ENCODE data around the gene KDM3A.

The KDM3A gene

DNA sequence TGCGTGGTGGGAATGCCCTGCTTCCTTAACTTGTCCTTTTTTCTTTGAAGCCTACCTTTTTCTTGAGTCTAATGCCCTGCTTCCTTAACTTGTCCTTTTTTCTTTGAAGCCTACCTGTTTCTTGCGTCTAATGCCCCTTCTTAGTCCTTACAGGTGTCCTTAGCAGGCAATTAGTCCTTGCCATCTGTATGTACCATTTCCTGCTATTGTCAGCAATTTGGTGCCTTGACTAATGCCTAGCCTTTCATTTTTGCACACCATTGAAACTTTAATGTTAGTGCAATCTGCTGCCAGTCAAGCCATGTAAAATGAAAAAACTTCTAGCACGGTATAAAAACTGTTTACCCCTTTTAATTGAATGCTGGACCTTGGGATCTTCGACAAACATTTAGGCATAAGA, 4.3 kb downstream of the KDM3A start:
- Mint-ChIP-seq H3K27ac (no peak overlapping the region), H3K36me3 (ENCODE audit: low read depth) (peaks cover 63% of the 10 kb centered on the region)

GRCh38 chr2:86446060-86446459, 4.9 kb downstream of the KDM3A start:
- no peak overlapping the region for H3K27ac Mint-ChIP-seq
- no peaks in the 10 kb centered on the region for H3K9me3 Mint-ChIP-seq
- H3K27me3 Mint-ChIP-seq: no peaks in the 10 kb centered on the region
- peaks cover 78% of the 10 kb centered on the region for H3K4me1 Mint-ChIP-seq
- no peak for DNase-seq
- ATAC-seq: no peak
- peaks cover 65% of the 10 kb centered on the region for H3K36me3 Mint-ChIP-seq (ENCODE audit: low read depth)
- no peak overlapping the region for H3K4me3 Mint-ChIP-seq

More for the DNA sequence above, 4.3 kb downstream of the KDM3A start:
- no peak for DNase-seq
- no peaks in the 10 kb centered on the region for H3K27me3 Mint-ChIP-seq
- no peak overlapping the region for H3K4me3 Mint-ChIP-seq
- H3K9me3 Mint-ChIP-seq: peaks cover 3% of the 10 kb centered on the region
- no peak for ATAC-seq
- peaks cover 84% of the 10 kb centered on the region for H3K4me1 Mint-ChIP-seq

GRCh38 chr2:86453836-86454235, 12.7 kb downstream of the KDM3A start:
- Mint-ChIP-seq H3K4me3 (no peak overlapping the region), H3K36me3 (ENCODE audit: low read depth) (peaks cover 76% of the 10 kb centered on the region), H3K27ac (no peak overlapping the region), H3K9me3 (no peaks in the 10 kb centered on the region), H3K27me3 (no peaks in the 10 kb centered on the region), H3K4me1 (peaks cover 9% of the 10 kb centered on the region)
- DNase-seq (no peak), ATAC-seq (no peak)

DNA sequence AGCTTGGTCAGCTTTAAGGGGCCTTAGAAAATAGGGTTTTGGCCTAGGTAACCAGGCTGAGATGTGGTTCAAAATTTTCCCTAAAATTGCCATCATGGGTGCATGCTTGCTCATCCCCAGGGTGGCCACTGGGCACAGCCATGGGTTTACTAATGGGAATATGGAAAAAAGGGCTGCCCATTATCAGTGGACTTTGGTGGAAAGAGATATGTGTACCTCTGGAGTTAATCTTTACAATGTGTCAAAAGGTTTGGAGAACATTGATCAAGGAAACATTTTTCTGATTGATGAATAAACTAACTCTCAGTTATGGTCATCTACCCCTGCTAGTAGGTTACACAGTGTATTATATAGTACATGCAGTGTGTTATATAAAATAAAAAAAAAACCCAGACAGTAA, 13.1 kb downstream of the KDM3A start:
- Mint-ChIP-seq H3K4me1 (peaks cover 6% of the 10 kb centered on the region), H3K27ac (no peak overlapping the region), H3K27me3 (no peaks in the 10 kb centered on the region), H3K9me3 (no peaks in the 10 kb centered on the region), H3K4me3 (no peak overlapping the region), H3K36me3 (ENCODE audit: low read depth) (peaks cover 75% of the 10 kb centered on the region)
- ATAC-seq (no peak), DNase-seq (no peak)

- Mint-ChIP-seq H3K4me1 (peaks cover 2% of the 10 kb centered on the region), H3K4me3 (no peak overlapping the region), H3K9me3 (no peaks in the 10 kb centered on the region), H3K27ac (no peak overlapping the region), H3K27me3 (no peaks in the 10 kb centered on the region), H3K36me3 (ENCODE audit: low read depth) (peaks cover 76% of the 10 kb centered on the region)
- no peak for ATAC-seq
- no peak for DNase-seq
Observed at GRCh38 chr2:86455181-86455580, 14.0 kb downstream of the KDM3A start.

DNA sequence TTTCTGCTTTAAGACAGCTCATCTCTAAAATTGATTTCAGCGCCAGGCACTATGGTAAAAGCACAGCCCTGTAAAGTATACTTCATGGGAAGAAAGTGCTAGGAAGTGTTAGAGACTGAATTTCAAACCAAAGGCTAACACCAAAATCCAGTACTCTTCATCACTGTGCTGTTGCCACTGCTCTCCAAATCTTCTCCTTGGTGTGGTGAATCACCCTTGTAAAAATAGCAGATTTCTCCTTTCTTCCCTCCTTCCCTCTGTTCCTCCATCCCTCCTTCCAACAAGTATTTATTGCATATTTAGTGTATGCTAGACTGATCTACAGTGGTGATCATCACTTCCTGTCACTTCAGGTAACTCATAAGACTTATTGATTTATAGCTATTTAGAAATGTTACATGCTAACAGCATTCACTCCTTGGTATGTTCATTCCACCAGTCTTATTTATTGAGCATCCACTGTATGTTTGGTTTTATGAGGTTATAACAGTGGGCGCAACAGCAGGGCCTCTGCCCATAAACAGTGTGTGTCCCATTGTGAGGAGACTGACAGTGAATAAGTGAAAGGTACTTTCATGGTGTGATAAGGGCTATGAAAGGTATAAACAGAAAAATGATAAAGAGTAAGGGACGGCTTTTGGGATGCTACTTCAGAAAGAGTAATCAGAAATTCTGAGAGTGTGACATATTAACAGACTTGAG, 20.0 kb downstream of the KDM3A start:
- ATAC-seq (no peak), DNase-seq (no peak)
- no peaks in the 10 kb centered on the region for H3K27me3 Mint-ChIP-seq
- H3K36me3 Mint-ChIP-seq (ENCODE audit: low read depth): peaks cover 67% of the 10 kb centered on the region
- peaks cover 9% of the 10 kb centered on the region for H3K4me1 Mint-ChIP-seq
- H3K4me3 Mint-ChIP-seq: no peak overlapping the region
- H3K9me3 Mint-ChIP-seq: no peaks in the 10 kb centered on the region
- H3K27ac Mint-ChIP-seq: no peak overlapping the region

DNA sequence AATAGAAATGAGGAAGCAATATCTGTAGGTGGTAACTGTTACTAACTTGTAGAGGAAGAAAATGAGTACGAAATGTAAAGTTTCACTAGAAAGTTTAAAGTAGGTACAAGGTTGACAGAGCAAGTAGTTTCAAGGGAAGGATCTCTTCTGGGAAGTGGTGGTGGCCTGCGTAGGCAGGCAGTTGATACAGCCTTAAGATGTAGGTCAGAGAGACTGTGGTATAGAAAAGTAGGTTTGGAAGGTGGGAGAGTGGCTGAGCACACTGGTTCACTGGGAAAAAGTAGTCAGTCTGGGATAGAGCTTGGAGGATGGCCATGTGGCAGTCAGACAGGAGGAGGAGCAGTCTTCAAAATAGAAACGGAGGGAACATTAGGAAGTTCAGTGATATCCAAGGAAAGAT, 23.5 kb downstream of the KDM3A start:
- Mint-ChIP-seq H3K9me3 (no peaks in the 10 kb centered on the region), H3K27ac (no peak overlapping the region), H3K4me3 (no peak overlapping the region), H3K27me3 (no peaks in the 10 kb centered on the region), H3K4me1 (peaks cover 22% of the 10 kb centered on the region), H3K36me3 (ENCODE audit: low read depth) (peaks cover 65% of the 10 kb centered on the region)
- DNase-seq (no peak), ATAC-seq (no peak)

- Mint-ChIP-seq H3K27me3 (no peaks in the 10 kb centered on the region), H3K36me3 (ENCODE audit: low read depth) (peaks cover 59% of the 10 kb centered on the region), H3K4me1 (peaks cover 26% of the 10 kb centered on the region), H3K4me3 (no peak overlapping the region), H3K27ac (peak overlapping the region; percentile 25), H3K9me3 (no peaks in the 10 kb centered on the region)
- DNase-seq (no peak), ATAC-seq (no peak)
Observed at GRCh38 chr2:86466306-86466705, 25.1 kb downstream of the KDM3A start.

- Mint-ChIP-seq H3K9me3 (no peaks in the 10 kb centered on the region), H3K36me3 (ENCODE audit: low read depth) (peaks cover 58% of the 10 kb centered on the region), H3K4me3 (peak overlapping the region; percentile 13), H3K27me3 (no peaks in the 10 kb centered on the region), H3K4me1 (peaks cover 28% of the 10 kb centered on the region), H3K27ac (peak overlapping the region; percentile 78)
- ATAC-seq (no peak), DNase-seq (no peak)
Observed at GRCh38 chr2:86468162-86469033, 27.2 kb downstream of the KDM3A start.

GRCh38 chr2:86470890-86471289, 29.7 kb downstream of the KDM3A start:
- H3K4me1 Mint-ChIP-seq: peaks cover 26% of the 10 kb centered on the region
- no peak overlapping the region for H3K27ac Mint-ChIP-seq

DNA sequence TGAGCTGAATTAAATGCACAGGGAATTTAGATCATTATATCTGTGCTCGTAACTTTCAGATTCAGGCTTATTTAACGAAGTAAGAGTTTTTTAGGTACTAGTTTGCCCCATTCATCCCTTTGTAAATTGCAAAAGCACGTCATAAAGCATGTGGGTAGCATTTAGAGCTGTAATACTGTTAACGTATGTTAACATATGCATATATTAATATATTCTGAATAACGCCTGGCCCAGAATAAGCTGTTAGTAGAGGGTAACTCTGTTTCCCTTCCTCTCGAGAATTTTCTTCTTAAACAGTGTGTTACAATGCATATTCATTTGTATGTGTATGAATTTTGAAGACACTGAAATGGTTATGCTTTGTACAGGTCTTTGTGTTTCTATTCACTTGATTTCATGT, 30.5 kb downstream of the KDM3A start:
- no peak for DNase-seq
- Mint-ChIP-seq H3K27me3 (no peaks in the 10 kb centered on the region), H3K4me1 (peaks cover 31% of the 10 kb centered on the region), H3K27ac (no peak overlapping the region), H3K4me3 (no peak overlapping the region), H3K9me3 (no peaks in the 10 kb centered on the region), H3K36me3 (ENCODE audit: low read depth) (peaks cover 59% of the 10 kb centered on the region)
- ATAC-seq: no peak

More at GRCh38 chr2:86470890-86471289, 29.7 kb downstream of the KDM3A start:
- Mint-ChIP-seq H3K4me3 (no peak overlapping the region), H3K36me3 (ENCODE audit: low read depth) (peaks cover 62% of the 10 kb centered on the region), H3K9me3 (no peaks in the 10 kb centered on the region), H3K27me3 (no peaks in the 10 kb centered on the region)
- DNase-seq (no peak), ATAC-seq (no peak)

DNA sequence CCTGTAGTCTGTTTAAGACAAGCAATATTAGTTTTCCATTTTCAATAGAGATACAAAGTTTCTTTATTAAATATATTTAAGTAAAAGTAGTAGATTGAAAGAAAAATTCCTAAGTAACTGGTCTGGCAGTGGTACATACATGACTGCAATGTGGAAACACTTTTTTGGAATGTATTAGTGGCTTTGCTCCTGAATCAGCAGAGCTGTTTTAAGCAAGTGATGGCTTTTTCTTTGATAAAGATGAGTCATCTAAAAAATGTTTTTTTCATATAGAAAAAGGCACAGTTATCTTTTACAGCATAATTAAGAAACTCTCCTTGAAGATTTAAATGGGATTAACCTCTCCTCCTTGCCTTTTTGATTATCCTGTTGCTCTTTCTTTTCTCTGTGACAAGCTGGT, 34.9 kb downstream of the KDM3A start:
- Mint-ChIP-seq H3K36me3 (ENCODE audit: low read depth) (peaks cover 62% of the 10 kb centered on the region), H3K9me3 (no peaks in the 10 kb centered on the region), H3K4me3 (no peak overlapping the region), H3K4me1 (peaks cover 12% of the 10 kb centered on the region), H3K27me3 (no peaks in the 10 kb centered on the region), H3K27ac (peak overlapping the region; percentile 15)
- no peak for ATAC-seq
- DNase-seq: no peak

GRCh38 chr2:86476918-86477317, 35.7 kb downstream of the KDM3A start:
- no peaks in the 10 kb centered on the region for H3K27me3 Mint-ChIP-seq
- H3K9me3 Mint-ChIP-seq: no peaks in the 10 kb centered on the region
- H3K27ac Mint-ChIP-seq: no peak overlapping the region
- ATAC-seq (no peak), DNase-seq (no peak)
- peaks cover 18% of the 10 kb centered on the region for H3K4me1 Mint-ChIP-seq
- peaks cover 62% of the 10 kb centered on the region for H3K36me3 Mint-ChIP-seq (ENCODE audit: low read depth)
- H3K4me3 Mint-ChIP-seq: no peak overlapping the region

GRCh38 chr2:86477349-86477748, 36.2 kb downstream of the KDM3A start:
- H3K27me3 Mint-ChIP-seq: no peaks in the 10 kb centered on the region
- no peak overlapping the region for H3K4me3 Mint-ChIP-seq
- H3K36me3 Mint-ChIP-seq (ENCODE audit: low read depth): peaks cover 63% of the 10 kb centered on the region
- H3K27ac Mint-ChIP-seq: no peak overlapping the region
- H3K9me3 Mint-ChIP-seq: no peaks in the 10 kb centered on the region
- ATAC-seq: no peak
- peaks cover 22% of the 10 kb centered on the region for H3K4me1 Mint-ChIP-seq
- DNase-seq: no peak

- H3K4me1 Mint-ChIP-seq: peaks cover 37% of the 10 kb centered on the region
Observed at GRCh38 chr2:86480105-86480504, 38.9 kb downstream of the KDM3A start.

More at GRCh38 chr2:86480105-86480504, 38.9 kb downstream of the KDM3A start:
- no peak for ATAC-seq
- Mint-ChIP-seq H3K9me3 (no peaks in the 10 kb centered on the region), H3K27ac (no peak overlapping the region), H3K27me3 (no peaks in the 10 kb centered on the region), H3K36me3 (ENCODE audit: low read depth) (peaks cover 70% of the 10 kb centered on the region), H3K4me3 (no peak overlapping the region)
- no peak for DNase-seq
